Uterus (tissue), 4 donors: ENCODE measurements around the gene UTP25. TPM values are rescaled to one million over a fixed set of nuclear protein-coding genes. Genes with fewer than 3 reads are reported as not detected.

Experiments used
- DNase-seq, 2 donors: peaks; one replicate each; pipeline ENCODE4 v3.0.0-alpha.2; 2019 to 2020
- H3K27ac ChIP-seq, 2 donors: fragments of 200-600 bp; sonication (generic); 1 replicate in 1 of 2; 2 replicates in 1 of 2; pipeline ENCODE4 v1.5.1; 2016 to 2018
- H3K27me3 ChIP-seq, 2 donors: fragments of 200-600 bp; sonication (generic); one replicate each; pipeline ENCODE4 v1.5.1; 2018 to 2019; ENCODE audit warnings: control low read depth in 1 of 2
- H3K36me3 ChIP-seq, 2 donors: fragments of 200-600 bp; sonication (generic); one replicate each; pipeline ENCODE4 v1.5.1; 2019; ENCODE audit warnings: control low read depth in 1 of 2
- H3K4me1 ChIP-seq, 2 donors: fragments of 200-600 bp; sonication (generic); one replicate each; pipeline ENCODE4 v1.5.1; 2018 to 2019; ENCODE audit warnings: control low read depth in 1 of 2
- H3K4me3 ChIP-seq, 2 donors: fragments of 200-600 bp; sonication (generic); 1 replicate in 1 of 2; 2 replicates in 1 of 2; pipeline ENCODE4 v1.5.1; 2018 to 2019; ENCODE audit warnings: mild to moderate bottlenecking in 1 of 2
- H3K9me3 ChIP-seq, 2 donors: fragments of 200-600 bp; sonication (generic); one replicate each; pipeline ENCODE4 v1.5.1; 2019; ENCODE audit warnings: control low read depth in 1 of 2
- POLR2A ChIP-seq, 2 donors: fragments of 450-650 bp; IDR thresholded peaks; one replicate each; pipeline ENCODE4 v1.6.1; 2016; ENCODE audit warnings: antibody characterized with exemption in 2 of 2, mild to moderate bottlenecking in 1 of 2, moderate library complexity in 1 of 2
- intact Hi-C: fragments of 100-400 bp; cut with DNase I; formaldehyde crosslinking; loops from one replicate; pipeline ENCODE4 v1.15.1; 2023; ENCODE audit warnings: low total_unique reads
- total RNA-seq, 4 donors: library from RNA; depleted of rRNA in 3 of 4; stranded (reverse); fragments of >200 nt in 3 of 4; gene quantifications; one replicate each; pipeline versions ENCODE4 v1.1.0 to v1.2.4, GENCODE V29; 2014 to 2023
- TF ChIP-seq, protein P1 (sequence below), 4 experiments: fragments of 200-600 bp in 2 of 4; fragments of 450-650 bp in 2 of 4; sonication (generic) in 2 of 4; IDR thresholded peaks; one replicate each; pipeline ENCODE4 v1.5.1; 2016 to 2019; ENCODE audit warnings: antibody characterized with exemption in 4 of 4, mild to moderate bottlenecking in 2 of 4, moderate library complexity in 1 of 4
- donor health status: DM: yes; HTN: yes; CAD: no.

UTP25 gene
- total RNA-seq, 4 donors from 2014 or later, result 6.8 to 12.4 (median 8.8) TPM

DNA sequence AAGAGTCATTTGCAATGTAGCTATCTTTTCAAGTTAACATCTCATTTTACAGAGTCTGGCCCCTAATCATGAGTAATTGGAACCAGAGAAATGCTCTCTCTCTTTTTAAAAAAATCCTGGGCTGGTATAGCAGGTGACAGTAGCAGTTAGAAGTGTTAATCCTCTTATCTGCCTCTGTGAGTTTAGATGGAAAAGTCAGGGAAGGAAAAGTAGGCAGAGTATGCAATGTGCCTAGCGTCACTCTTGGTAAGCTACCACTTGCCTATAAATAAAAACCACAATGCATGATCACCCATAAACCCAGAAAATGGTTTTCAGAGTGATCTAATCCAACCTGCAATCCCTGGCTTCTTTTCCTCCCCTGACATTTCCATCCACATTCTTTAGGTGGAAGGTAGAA lies 43.2 kb downstream of the UTP25 start:
- Histone ChIP-seq H3K27ac (no peak overlapping the region), H3K36me3 (no peaks in the 10 kb centered on the region), H3K9me3 (no peaks in the 10 kb centered on the region), H3K4me1 (no peaks in the 10 kb centered on the region), H3K27me3 (no peaks in the 10 kb centered on the region), H3K4me3 (no peak overlapping the region)
- no peak for DNase-seq
- intact Hi-C loops, result no loop called here
- TF ChIP-seq, protein P1, sequence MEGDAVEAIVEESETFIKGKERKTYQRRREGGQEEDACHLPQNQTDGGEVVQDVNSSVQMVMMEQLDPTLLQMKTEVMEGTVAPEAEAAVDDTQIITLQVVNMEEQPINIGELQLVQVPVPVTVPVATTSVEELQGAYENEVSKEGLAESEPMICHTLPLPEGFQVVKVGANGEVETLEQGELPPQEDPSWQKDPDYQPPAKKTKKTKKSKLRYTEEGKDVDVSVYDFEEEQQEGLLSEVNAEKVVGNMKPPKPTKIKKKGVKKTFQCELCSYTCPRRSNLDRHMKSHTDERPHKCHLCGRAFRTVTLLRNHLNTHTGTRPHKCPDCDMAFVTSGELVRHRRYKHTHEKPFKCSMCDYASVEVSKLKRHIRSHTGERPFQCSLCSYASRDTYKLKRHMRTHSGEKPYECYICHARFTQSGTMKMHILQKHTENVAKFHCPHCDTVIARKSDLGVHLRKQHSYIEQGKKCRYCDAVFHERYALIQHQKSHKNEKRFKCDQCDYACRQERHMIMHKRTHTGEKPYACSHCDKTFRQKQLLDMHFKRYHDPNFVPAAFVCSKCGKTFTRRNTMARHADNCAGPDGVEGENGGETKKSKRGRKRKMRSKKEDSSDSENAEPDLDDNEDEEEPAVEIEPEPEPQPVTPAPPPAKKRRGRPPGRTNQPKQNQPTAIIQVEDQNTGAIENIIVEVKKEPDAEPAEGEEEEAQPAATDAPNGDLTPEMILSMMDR (IDR thresholded peaks at IDR 0.05), result no peak
- TF ChIP-seq POLR2A (IDR thresholded peaks at IDR 0.05), result no peak

DNA sequence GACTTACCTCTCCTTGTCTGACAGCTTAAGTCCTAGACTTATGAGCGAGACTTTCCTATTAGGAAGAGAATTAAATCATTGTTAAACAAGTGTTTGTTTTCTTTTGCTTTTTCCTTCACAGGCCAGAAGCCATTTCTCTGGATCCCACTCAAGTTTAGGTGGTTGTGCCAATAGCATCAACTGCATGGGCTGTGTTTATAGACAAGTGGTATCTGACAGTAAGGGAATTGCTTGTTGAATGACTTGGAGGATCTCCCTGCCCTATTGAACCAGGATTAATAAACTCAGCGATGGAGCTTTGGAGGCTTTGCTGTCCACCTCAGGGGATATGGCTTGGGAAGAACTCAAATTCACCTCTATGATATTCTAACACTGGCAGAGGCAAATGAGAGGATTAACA lies 43.7 kb downstream of the UTP25 start:
- no peaks in the 10 kb centered on the region for H3K4me1 ChIP-seq
- intact Hi-C loops, result no loop called here
- TF ChIP-seq, protein P1 (IDR thresholded peaks at IDR 0.05), result no peak
- no peak for TF ChIP-seq POLR2A (IDR thresholded peaks at IDR 0.05)
- no peaks in the 10 kb centered on the region for H3K36me3 ChIP-seq
- no peak for DNase-seq
- no peak overlapping the region for H3K27ac ChIP-seq
- H3K9me3 ChIP-seq, result no peaks in the 10 kb centered on the region
- no peak overlapping the region for H3K4me3 ChIP-seq
- H3K27me3 ChIP-seq, result no peaks in the 10 kb centered on the region

DNA sequence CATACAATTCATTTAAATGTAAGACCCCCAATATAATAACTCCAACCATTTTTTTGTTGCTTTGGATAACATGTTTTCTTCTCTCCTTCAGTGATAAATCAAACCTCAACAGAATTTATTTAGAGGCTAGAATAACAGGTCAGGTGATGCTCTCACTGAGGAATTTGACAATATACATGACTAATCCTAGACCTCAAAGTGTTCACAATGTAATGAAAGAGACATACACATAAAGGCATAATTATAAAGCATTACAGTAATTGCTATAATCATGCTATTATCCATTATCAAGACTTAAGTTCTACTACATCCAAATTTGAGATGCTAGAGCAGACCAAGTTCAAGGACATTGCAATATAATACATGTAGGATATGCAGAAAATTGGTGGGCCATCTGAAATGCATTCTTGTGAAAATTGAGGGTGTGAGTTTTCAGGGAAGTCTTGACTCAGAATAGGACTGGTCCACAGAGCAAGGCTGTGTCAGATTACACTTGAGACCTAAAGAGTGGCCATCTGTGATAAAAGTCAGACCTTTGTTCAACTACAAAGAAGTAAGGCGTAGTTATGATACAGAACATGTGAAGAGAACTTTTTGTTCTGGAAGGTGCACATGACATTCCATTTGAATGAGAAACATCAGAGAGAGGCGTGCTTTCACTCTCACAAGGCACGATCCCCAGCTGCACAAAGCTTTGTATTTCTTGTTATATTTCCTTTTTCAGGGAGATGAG lies 45.5 kb downstream of the UTP25 start:
- Histone ChIP-seq H3K4me3 (no peak overlapping the region), H3K9me3 (no peaks in the 10 kb centered on the region), H3K4me1 (no peaks in the 10 kb centered on the region), H3K27ac (no peak overlapping the region), H3K36me3 (no peaks in the 10 kb centered on the region), H3K27me3 (no peaks in the 10 kb centered on the region)
- intact Hi-C loops, result no loop called here
- DNase-seq, result no peak
- TF ChIP-seq POLR2A (IDR thresholded peaks at IDR 0.05), result no peak
- TF ChIP-seq, protein P1 (IDR thresholded peaks at IDR 0.05), result no peak

DNA sequence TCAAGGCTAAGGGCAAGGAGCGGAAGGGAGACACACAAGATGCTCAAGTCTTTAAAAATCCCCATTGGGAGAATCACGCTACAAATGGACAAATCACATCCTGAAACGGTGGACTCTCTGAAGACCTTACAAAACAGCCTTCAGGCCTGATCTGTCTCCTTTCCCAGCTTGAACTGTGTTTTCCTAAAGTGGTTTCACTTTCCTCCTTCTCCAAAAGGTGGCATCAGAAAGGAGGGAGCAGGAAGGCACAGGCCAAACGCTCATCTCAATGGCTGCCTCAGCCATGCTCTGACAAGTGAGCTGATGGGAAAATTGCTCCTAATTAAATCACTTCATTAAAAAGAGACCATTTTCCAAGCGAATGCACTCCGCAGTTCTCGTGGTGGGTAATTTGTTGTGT lies 47.7 kb downstream of the UTP25 start:
- Histone ChIP-seq H3K4me1 (no peaks in the 10 kb centered on the region), H3K36me3 (no peaks in the 10 kb centered on the region), H3K4me3 (no peak overlapping the region), H3K27me3 (no peaks in the 10 kb centered on the region), H3K9me3 (no peaks in the 10 kb centered on the region), H3K27ac (no peak overlapping the region)
- DNase-seq, result no peak
- intact Hi-C loops, result no loop called here
- TF ChIP-seq, protein P1 (IDR thresholded peaks at IDR 0.05), result no peak
- TF ChIP-seq POLR2A (IDR thresholded peaks at IDR 0.05), result no peak

DNA sequence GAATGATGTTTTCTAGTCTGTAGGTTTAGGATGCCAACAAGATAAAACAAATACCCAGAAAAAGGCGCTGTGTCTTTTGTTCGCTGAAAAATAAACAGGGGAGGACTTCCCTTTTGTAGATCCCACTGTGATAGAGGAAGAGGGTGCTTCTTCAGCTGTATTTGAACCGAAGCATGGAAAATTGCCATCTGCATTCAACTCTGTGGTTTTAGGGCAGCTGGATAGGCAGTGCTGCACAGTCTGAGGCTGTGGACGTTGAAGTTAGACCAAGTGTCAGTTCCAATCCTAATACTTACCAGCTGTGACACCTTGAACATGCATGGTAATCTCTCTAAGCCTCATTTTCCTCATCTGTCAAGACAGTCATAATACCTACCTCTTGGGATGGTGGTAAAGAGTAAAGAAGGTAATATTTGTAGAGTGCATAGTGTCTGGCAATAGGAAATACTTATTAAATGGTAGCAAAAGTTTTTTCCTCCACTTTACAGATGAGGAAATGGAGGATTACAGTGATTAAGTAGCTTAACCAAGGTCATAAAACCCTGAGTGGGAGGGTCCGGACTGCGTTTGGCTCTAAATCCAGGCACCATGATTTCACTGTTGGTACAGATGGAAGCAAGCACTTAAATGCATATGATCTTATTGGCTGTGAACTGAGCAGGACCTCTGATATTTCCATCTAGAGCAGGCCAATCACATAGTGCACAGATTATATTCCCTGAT lies 48.5 kb downstream of the UTP25 start:
- TF ChIP-seq POLR2A (IDR thresholded peaks at IDR 0.05), result no peak
- TF ChIP-seq, protein P1 (IDR thresholded peaks at IDR 0.05), result no peak
- DNase-seq, result no peak
- no peak overlapping the region for H3K4me3 ChIP-seq
- no peaks in the 10 kb centered on the region for H3K27me3 ChIP-seq
- H3K27ac ChIP-seq, result no peak overlapping the region
- intact Hi-C loops, result no loop called here
- H3K36me3 ChIP-seq, result no peaks in the 10 kb centered on the region
- no peaks in the 10 kb centered on the region for H3K9me3 ChIP-seq
- no peaks in the 10 kb centered on the region for H3K4me1 ChIP-seq
